ENCODE measurements around the gene TUBB3. TPM values are rescaled to one million over a fixed set of nuclear protein-coding genes. Genes with fewer than 3 reads are reported as not detected.
"Not testable (repeated sequence)": the region's sequence is repeated elsewhere in the genome, so short reads cannot be mapped to it uniquely, and the experiment has no call there.

Gene TUBB3
- total RNA-seq, 1 experiment from 2014 or later, result 208 TPM

- DNase-seq (ENCODE audit: low read depth, low spot score), result no peak
- in situ Hi-C loops (cut with HindIII; ENCODE audit: low pct_unique_long_range_greater_than_20kb, low sequenced_read_pairs), result no loop called here
These were observed 2.5 kb downstream of the TUBB3 start for GRCh38 chr16:89925596-89926079.

GRCh38 chr16:89931305-89931896, 8.3 kb downstream of the TUBB3 start:
- in situ Hi-C loops (cut with HindIII; ENCODE audit: low pct_unique_long_range_greater_than_20kb, low sequenced_read_pairs), result no loop called here
- no peak for DNase-seq (ENCODE audit: low read depth, low spot score)

- no peak for DNase-seq (ENCODE audit: low read depth, low spot score)
- in situ Hi-C loops (cut with HindIII; ENCODE audit: low pct_unique_long_range_greater_than_20kb, low sequenced_read_pairs), result no loop called here
These were observed 8.8 kb downstream of the TUBB3 start for GRCh38 chr16:89931964-89932363.

- DNase-seq (ENCODE audit: low read depth, low spot score); in situ Hi-C loops (cut with HindIII; ENCODE audit: low pct_unique_long_range_greater_than_20kb, low sequenced_read_pairs): not testable (repeated sequence)
These were observed 10.9 kb downstream of the TUBB3 start for GRCh38 chr16:89934019-89934418.

GRCh38 chr16:89934611-89935553, 11.7 kb downstream of the TUBB3 start:
- in situ Hi-C loops (cut with HindIII; ENCODE audit: low pct_unique_long_range_greater_than_20kb, low sequenced_read_pairs), result no loop called here
- no peak for DNase-seq (ENCODE audit: low read depth, low spot score)

DNA sequence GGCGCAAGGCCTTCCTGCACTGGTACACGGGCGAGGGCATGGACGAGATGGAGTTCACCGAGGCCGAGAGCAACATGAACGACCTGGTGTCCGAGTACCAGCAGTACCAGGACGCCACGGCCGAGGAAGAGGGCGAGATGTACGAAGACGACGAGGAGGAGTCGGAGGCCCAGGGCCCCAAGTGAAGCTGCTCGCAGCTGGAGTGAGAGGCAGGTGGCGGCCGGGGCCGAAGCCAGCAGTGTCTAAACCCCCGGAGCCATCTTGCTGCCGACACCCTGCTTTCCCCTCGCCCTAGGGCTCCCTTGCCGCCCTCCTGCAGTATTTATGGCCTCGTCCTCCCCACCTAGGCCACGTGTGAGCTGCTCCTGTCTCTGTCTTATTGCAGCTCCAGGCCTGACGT, 12.5 kb downstream of the TUBB3 start:
- in situ Hi-C loops (cut with HindIII; ENCODE audit: low pct_unique_long_range_greater_than_20kb, low sequenced_read_pairs); DNase-seq (ENCODE audit: low read depth, low spot score): not testable (repeated sequence)

- no peak for DNase-seq (ENCODE audit: low read depth, low spot score)
These were observed 12.9 kb downstream of the TUBB3 start for GRCh38 chr16:89936034-89936433.

GRCh38 chr16:89936508-89936907, 13.4 kb downstream of the TUBB3 start:
- in situ Hi-C loops (cut with HindIII; ENCODE audit: low pct_unique_long_range_greater_than_20kb, low sequenced_read_pairs), result no loop called here

More at GRCh38 chr16:89936034-89936433, 12.9 kb downstream of the TUBB3 start:
- in situ Hi-C loops (cut with HindIII; ENCODE audit: low pct_unique_long_range_greater_than_20kb, low sequenced_read_pairs), result no loop called here

DNA sequence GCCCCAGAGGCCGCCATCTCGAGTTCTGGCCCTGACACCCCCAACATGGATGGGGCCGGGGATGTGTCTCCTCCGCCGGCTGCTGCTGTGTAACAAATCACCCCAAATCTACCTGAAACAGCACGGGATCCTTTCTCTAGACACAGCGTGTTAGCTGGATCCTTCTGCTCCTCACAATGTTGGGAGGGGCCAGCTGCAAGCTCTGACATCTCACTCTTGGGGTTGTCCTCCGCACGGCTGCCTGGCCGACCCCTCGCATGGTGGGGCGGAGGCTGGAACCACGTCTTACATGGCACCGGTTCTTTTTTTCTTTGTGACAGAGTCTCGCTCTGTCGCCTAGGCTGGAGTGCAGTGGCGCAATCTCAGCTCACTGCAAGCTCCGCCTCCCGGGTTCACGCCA, 13.8 kb downstream of the TUBB3 start:
- no peak for DNase-seq (ENCODE audit: low read depth, low spot score)
- in situ Hi-C loops (cut with HindIII; ENCODE audit: low pct_unique_long_range_greater_than_20kb, low sequenced_read_pairs), result no loop called here

More at GRCh38 chr16:89936508-89936907, 13.4 kb downstream of the TUBB3 start:
- no peak for DNase-seq (ENCODE audit: low read depth, low spot score)

GRCh38 chr16:89938175-89938885, 15.2 kb downstream of the TUBB3 start:
- DNase-seq (ENCODE audit: low read depth, low spot score), result no peak
- in situ Hi-C loops (cut with HindIII; ENCODE audit: low pct_unique_long_range_greater_than_20kb, low sequenced_read_pairs), result no loop called here

- in situ Hi-C loops (cut with HindIII; ENCODE audit: low pct_unique_long_range_greater_than_20kb, low sequenced_read_pairs), result no loop called here
- DNase-seq (ENCODE audit: low read depth, low spot score), result no peak
These were observed 21.6 kb downstream of the TUBB3 start for GRCh38 chr16:89944773-89945172.

GRCh38 chr16:89945654-89946053, 22.5 kb downstream of the TUBB3 start:
- in situ Hi-C loops (cut with HindIII; ENCODE audit: low pct_unique_long_range_greater_than_20kb, low sequenced_read_pairs), result no loop called here
- DNase-seq (ENCODE audit: low read depth, low spot score), result no peak

- DNase-seq (ENCODE audit: low read depth, low spot score), result no peak
- in situ Hi-C loops (cut with HindIII; ENCODE audit: low pct_unique_long_range_greater_than_20kb, low sequenced_read_pairs), result no loop called here
These were observed 23.4 kb downstream of the TUBB3 start for GRCh38 chr16:89946515-89946914.

DNA sequence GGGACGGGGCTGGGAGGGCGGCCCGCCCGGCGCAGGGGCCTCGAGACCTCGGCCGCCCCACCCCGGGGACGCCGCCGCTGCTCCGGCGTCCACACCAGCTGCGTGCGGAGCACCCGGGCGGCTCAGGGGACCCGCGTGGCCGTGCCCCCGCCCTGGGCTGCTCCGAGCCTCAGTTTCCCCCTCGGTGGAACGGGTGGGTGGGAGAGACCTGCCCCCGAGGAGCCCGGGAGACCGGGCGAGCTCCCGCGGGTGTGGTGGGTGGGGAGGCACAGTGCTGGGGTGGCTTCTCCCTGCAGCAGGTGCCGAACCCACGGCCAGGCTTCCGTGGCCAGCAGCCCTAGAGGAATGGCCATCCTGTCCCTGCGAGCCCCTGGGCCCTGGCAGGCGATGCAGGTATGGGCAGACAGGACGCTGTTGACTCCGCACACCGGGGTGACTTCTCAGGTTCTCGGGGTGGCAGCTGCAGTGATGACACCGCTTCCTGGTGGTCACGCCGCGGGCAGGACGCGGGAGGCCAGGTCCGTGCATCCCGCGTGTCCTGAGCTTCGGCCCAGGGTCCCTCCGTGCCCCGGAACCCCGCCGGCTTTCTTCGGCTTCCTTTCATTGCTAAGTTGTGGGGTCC, 26.1 kb downstream of the TUBB3 start:
- in situ Hi-C loops (cut with HindIII; ENCODE audit: low pct_unique_long_range_greater_than_20kb, low sequenced_read_pairs), result no loop called here
- no peak for DNase-seq (ENCODE audit: low read depth, low spot score)

DNA sequence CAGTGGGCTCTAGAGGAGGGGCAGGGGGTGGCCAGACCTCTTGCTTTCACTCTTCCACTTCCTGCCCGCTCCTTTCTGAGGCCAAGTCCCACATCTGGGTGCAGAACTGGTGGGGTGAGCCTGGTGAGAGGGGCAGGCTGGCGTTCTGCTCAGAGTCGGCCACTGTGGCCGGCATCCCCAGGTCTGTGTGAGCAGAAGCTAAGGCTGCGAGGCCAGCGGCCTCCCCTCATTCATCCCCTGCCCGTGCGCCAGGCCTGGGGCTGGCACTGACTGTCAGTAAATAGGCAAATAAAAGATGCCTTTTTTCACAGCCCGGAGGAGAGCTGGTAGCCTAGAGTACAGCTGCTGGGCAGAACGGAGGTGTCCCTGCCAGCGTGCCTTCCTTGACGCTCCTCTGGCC, 26.6 kb downstream of the TUBB3 start:
- no peak for DNase-seq (ENCODE audit: low read depth, low spot score)
- in situ Hi-C loops (cut with HindIII; ENCODE audit: low pct_unique_long_range_greater_than_20kb, low sequenced_read_pairs), result no loop called here

DNA sequence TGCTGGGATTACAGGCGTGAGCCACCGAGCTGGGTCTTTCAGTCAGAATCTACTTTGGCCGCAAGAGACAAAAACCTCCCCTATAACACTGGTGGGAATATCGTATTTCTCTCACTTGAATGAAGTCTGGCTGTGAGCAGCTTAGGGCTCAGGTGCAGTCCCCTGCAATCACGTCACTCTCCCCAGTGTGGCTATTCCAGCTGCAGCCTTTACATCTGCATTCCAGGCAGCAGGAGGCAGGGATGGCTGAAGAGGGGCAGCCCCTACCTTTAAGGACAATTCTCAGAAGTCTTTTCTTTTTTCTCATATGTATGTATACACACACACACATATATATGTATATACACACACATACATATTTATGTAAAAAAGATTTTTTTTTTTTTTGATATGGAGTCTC, 28.4 kb downstream of the TUBB3 start:
- in situ Hi-C loops (cut with HindIII; ENCODE audit: low pct_unique_long_range_greater_than_20kb, low sequenced_read_pairs), result no loop called here
- no peak for DNase-seq (ENCODE audit: low read depth, low spot score)

DNA sequence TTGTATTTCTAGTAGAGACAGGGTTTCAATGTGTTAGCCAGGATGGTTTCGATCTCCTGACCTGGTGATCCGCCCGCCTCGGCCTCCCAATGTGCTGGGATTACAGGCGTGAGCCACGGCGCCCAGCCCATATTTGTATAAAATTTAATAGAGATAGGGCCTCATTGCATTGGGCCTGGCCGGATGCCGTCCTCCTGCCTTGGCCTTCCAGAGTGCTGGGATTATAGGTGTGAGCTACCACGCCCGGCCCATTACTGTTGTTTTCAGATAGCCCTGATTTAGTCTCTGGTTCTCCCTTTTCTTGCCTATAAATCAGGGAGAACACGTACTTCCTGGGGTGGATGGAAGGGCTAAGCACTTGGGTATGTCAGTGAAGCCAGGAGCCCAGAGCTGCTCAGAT, 28.9 kb downstream of the TUBB3 start:
- DNase-seq (ENCODE audit: low read depth, low spot score), result no peak
- in situ Hi-C loops (cut with HindIII; ENCODE audit: low pct_unique_long_range_greater_than_20kb, low sequenced_read_pairs), result no loop called here

DNA sequence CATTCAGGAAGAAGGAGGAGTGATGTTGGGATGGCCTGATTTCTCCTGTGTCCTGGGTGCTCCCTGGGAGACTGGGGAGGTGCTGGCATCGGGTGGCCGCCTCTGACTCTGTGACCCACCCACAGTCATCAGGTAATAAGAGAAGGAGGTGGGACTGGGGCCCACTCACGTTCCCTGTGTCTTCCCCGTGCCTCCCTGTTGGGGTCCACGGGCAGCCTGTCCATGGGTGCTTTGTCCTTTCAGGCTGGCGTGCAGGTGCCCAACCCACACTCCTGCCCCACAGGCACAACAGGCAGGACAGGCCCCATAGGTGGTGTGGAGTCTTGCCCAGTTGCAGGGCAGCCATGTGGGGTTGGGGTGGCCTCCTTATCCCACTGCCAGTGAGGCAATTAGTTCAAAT, 29.4 kb downstream of the TUBB3 start:
- in situ Hi-C loops (cut with HindIII; ENCODE audit: low pct_unique_long_range_greater_than_20kb, low sequenced_read_pairs), result no loop called here
- no peak for DNase-seq (ENCODE audit: low read depth, low spot score)

Measured in SK-MEL-5 (cell line).